Measurements from ENCODE around the gene HIGD2A. TPM values are rescaled to one million over a fixed set of nuclear protein-coding genes. Genes with fewer than 3 reads are reported as not detected.

The HIGD2A gene
- total and polyA plus RNA-seq, 9 of the 15 experiments (the other 6 are each of a cell fraction or from before 2014, with no cell fraction given), result 94.7 to 264 (median 163) TPM

GRCh38 chr5:176388444-176389134 lies at the start of gene HIGD2A, which contains the start of gene NOP16 (continued):
- no peak for TF ChIP-seq POLR3A (IDR thresholded peaks at IDR 0.05; ENCODE audit: borderline replicate concordance, extremely low read depth, insufficient read depth, insufficient read length)
- no peak for TF ChIP-seq PURB (CRISPR knock-in tag; IDR thresholded peaks at IDR 0.05; ENCODE audit: low read depth)
- peak; percentile 62; the same call in 1 of the 2 replicates for TF ChIP-seq ZBTB49 (CRISPR knock-in tag; IDR thresholded peaks at IDR 0.05; ENCODE audit: borderline replicate concordance)
- TF ChIP-seq TAF7 (tag; IDR thresholded peaks at IDR 0.05), result peak; percentile 97
- peak; percentile 59; the same call in 1 of the 2 replicates for TF ChIP-seq THRB (CRISPR knock-in tag; conservative IDR thresholded peaks at IDR 0.05)
- no peak for TF ChIP-seq BCL6 (CRISPR knock-in tag; IDR thresholded peaks at IDR 0.05)
- no peak; the same call in 1 of the 2 replicates for TF ChIP-seq BACH1 (tag; IDR thresholded peaks at IDR 0.05)
- no peak for TF ChIP-seq ETV6 (IDR thresholded peaks at IDR 0.05; ENCODE audit: borderline replicate concordance in 1 of 2, low read depth in 2 of 2, low read length in 1 of 2)
- TF ChIP-seq ETV6 (CRISPR knock-in tag; IDR thresholded peaks at IDR 0.05; ENCODE audit: borderline replicate concordance), result no peak
- no peak for TF ChIP-seq ZNF224 (CRISPR knock-in tag; IDR thresholded peaks at IDR 0.05)
- TF ChIP-seq BCOR (IDR thresholded peaks at IDR 0.05), result peak; percentile 70
- peak; percentile 93 for TF ChIP-seq HLTF (IDR thresholded peaks at IDR 0.05)
- TF ChIP-seq TSHZ1 (CRISPR knock-in tag; IDR thresholded peaks at IDR 0.05), result no peak
- TF ChIP-seq TARDBP (IDR thresholded peaks at IDR 0.05), result peak; percentile 58; the same call in 1 of the 2 replicates
- no peak for TF ChIP-seq ZNF511 (CRISPR knock-in tag; IDR thresholded peaks at IDR 0.05)
- TF ChIP-seq BHLHE40 (IDR thresholded peaks at IDR 0.05; ENCODE audit: low read length), result peak; percentile 57
- peak; percentile 95 for TF ChIP-seq ATF6 (CRISPR knock-in tag; IDR thresholded peaks at IDR 0.05)
- TF ChIP-seq ZNF699 (CRISPR knock-in tag; IDR thresholded peaks at IDR 0.05; ENCODE audit: insufficient replicate concordance), result no peak
- TF ChIP-seq NCOR1 (IDR thresholded peaks at IDR 0.05), result peak; percentile 56
